KOPT-K1 (cell line): ENCODE data around the gene ST14.
"Not testable (repeated sequence)": the region's sequence is repeated elsewhere in the genome, so short reads cannot be mapped to it uniquely, and the experiment has no call there.

ENCODE experiments used
- H3K27ac ChIP-seq: fragments of 200-600 bp; sonication (generic); 2 replicates; pipeline ENCODE4 v1.5.1; 2016; ENCODE audit warnings: antibody characterized with exemption, mild to moderate bottlenecking, low read depth, low read length; ENCODE audit not compliant: poor library complexity, severe bottlenecking
- H3K36me3 ChIP-seq: fragments of 200-600 bp; sonication (generic); 2 replicates; pipeline ENCODE4 v1.5.1; 2017; ENCODE audit warnings: antibody characterized with exemption, mild to moderate bottlenecking, low read length, moderate library complexity; ENCODE audit not compliant: insufficient read depth
- H3K9me3 ChIP-seq: fragments of 200-600 bp; sonication (generic); 2 replicates; pipeline ENCODE4 v1.5.1; 2017; ENCODE audit warnings: antibody characterized with exemption, low read length, mild to moderate bottlenecking; ENCODE audit not compliant: insufficient read depth, poor library complexity, severe bottlenecking

Gene ST14

GRCh38 chr11:130233888-130234287 is 74.3 kb downstream of the ST14 start:
- not testable (repeated sequence) for H3K9me3 ChIP-seq, H3K27ac ChIP-seq
- H3K36me3 ChIP-seq, result peaks cover 85% of the 10 kb centered on the region

DNA sequence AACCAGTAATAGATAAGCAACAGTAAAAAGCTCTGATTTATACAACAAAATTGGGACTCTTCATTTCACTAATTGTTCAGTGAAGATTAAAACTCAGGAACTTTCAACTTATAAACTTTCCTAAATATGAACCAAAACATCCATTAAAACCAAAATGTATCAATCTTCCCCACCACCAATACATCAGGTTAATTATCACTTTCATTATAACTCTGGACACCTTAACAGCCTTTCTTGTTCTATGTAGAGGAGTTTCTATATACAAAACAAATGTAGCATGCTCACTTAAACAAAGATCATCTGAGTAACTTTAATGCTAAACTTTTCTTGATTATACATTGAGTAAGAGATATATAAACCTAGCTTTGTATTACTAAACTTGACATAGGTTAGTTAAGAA is 74.7 kb downstream of the ST14 start:
- Histone ChIP-seq H3K27ac (no peak overlapping the region), H3K9me3 (no peaks in the 10 kb centered on the region), H3K36me3 (peaks cover 85% of the 10 kb centered on the region)

DNA sequence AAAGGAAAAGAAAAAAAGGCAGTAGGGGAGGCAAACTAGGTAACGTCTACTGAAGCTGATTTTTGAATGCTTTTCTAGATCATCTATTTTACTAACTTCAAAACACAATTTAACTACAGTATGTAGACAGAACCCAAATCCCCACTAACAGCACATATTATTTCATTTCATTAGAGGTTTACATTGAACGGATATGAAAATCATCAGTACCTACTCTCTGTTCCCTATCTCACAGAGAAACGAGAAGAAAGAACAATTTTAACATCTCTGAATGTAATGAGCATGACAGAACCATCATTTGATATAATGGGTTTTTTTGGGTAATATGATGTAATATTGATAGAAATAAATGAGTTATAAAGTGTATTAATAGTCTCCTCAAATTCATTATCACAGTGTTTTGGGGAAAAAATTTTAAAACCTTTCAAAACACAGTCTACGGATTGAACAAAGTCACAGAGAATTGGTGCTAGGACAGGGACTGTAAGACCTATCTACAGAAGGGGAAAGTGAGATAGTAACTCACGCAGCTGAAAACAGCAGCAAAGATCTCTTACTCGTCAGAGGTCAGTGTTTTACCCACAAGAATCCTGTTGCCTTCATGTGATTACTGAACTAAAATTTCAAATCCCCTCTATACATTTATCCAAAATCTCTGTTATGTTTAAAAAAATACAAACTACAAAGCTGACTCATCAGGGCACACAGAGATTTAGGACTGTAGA is 77.9 kb downstream of the ST14 start:
- no peak overlapping the region for H3K27ac ChIP-seq
- peaks cover 68% of the 10 kb centered on the region for H3K36me3 ChIP-seq
- no peaks in the 10 kb centered on the region for H3K9me3 ChIP-seq

DNA sequence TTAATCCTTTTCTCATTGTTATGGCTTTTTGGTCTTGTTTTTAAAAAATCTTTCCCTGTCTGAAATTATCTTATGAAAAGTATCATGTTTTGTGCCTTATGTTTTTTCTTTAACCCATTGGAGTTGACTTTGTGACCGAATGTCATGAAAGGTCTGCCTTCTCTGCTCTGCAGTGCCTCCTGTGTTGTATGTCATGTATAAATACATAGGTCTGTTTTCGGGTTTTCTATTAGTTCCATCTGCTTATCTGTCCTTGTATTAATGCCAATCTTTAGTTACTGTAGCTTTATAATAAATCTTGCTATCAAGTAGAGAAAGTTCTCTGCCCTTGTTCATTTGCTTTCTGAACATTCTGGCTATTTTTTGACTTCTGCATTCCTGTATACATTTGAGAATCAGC is 82.1 kb downstream of the ST14 start:
- H3K27ac ChIP-seq, result no peak overlapping the region
- H3K36me3 ChIP-seq, result peaks cover 45% of the 10 kb centered on the region
- no peaks in the 10 kb centered on the region for H3K9me3 ChIP-seq

- peaks cover 37% of the 10 kb centered on the region for H3K36me3 ChIP-seq
- no peaks in the 10 kb centered on the region for H3K9me3 ChIP-seq
- H3K27ac ChIP-seq, result peak overlapping the region; percentile 38
Measured at GRCh38 chr11:130243816-130244215, 84.2 kb downstream of the ST14 start.

- no peaks in the 10 kb centered on the region for H3K9me3 ChIP-seq
- H3K36me3 ChIP-seq, result peaks cover 37% of the 10 kb centered on the region
- H3K27ac ChIP-seq, result no peak overlapping the region
Measured at GRCh38 chr11:130244848-130245247, 85.3 kb downstream of the ST14 start.

GRCh38 chr11:130245375-130245774 is 85.8 kb downstream of the ST14 start:
- not testable (repeated sequence) for H3K9me3 ChIP-seq, H3K27ac ChIP-seq
- H3K36me3 ChIP-seq, result peaks cover 42% of the 10 kb centered on the region

DNA sequence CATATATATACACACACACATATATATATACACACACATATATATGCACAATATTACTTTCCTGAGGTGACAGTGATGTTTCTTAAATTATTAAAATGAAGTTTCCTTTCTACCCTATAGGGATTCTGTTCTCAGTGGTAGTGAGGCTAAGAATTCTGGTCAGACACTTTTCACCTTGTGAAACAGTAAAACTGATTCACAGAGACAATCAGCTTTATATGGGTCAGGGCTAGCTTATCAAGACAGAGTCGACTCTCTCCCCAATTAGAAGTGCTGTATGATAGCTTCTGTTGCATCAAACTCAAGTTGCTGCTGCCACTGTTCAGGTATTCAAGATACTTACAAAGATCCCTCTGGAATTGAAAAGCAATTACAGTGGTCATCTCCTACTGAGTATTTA is 86.7 kb downstream of the ST14 start:
- Histone ChIP-seq H3K27ac (no peak overlapping the region), H3K9me3 (no peaks in the 10 kb centered on the region), H3K36me3 (peaks cover 51% of the 10 kb centered on the region)

DNA sequence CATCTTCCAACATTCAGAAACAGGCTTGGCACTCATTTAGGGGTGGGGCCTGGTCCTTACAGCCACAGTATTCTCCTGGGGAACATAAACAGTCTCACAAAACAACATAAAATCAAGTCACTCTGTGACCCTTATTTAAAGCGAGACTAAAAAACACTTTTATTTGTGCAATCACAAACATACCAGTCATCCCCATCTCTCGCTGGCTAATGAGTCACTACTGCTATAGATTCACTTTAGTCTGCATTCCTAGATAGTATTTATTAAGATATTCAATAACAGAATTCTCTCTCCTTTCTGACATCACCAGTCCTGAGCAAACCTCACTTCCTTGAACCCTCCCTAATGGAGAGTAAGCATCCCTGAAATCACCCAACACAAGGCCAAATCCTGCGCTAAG is 87.2 kb downstream of the ST14 start:
- peaks cover 4% of the 10 kb centered on the region for H3K9me3 ChIP-seq
- H3K27ac ChIP-seq, result no peak overlapping the region
- H3K36me3 ChIP-seq, result peaks cover 56% of the 10 kb centered on the region

- Histone ChIP-seq H3K36me3 (peaks cover 61% of the 10 kb centered on the region), H3K9me3 (peaks cover 10% of the 10 kb centered on the region), H3K27ac (no peak overlapping the region)
Measured at GRCh38 chr11:130247319-130247718, 87.7 kb downstream of the ST14 start.

GRCh38 chr11:130249371-130249770 is 89.8 kb downstream of the ST14 start:
- no peak overlapping the region for H3K27ac ChIP-seq
- peaks cover 14% of the 10 kb centered on the region for H3K9me3 ChIP-seq
- peaks cover 61% of the 10 kb centered on the region for H3K36me3 ChIP-seq

- H3K27ac ChIP-seq, result not testable (repeated sequence)
- Histone ChIP-seq H3K36me3 (peaks cover 61% of the 10 kb centered on the region), H3K9me3 (peaks cover 15% of the 10 kb centered on the region)
Measured at GRCh38 chr11:130249929-130250328, 90.3 kb downstream of the ST14 start.

- H3K27ac ChIP-seq, result not testable (repeated sequence)
- Histone ChIP-seq H3K36me3 (peaks cover 61% of the 10 kb centered on the region), H3K9me3 (peaks cover 32% of the 10 kb centered on the region)
Measured at GRCh38 chr11:130251763-130252162, 92.2 kb downstream of the ST14 start.
